Activated B cell treated with CpG ODN at 0.5 μM for 24 hours (primary cell): ENCODE results near the gene CHST10. TPM values are rescaled to one million over a fixed set of nuclear protein-coding genes. Genes with fewer than 3 reads are reported as not detected.
A peak's percentile ranks its signal among the peaks of the same experiment; 100 is the strongest.

Experiments used
- ATAC-seq: fragments of 200-7000 bp; cut with Tn5 transposase; one replicate; pipeline ENCODE4 v1.10.0; 2021; ENCODE audit warnings: low read depth, mild to moderate bottlenecking, moderate library complexity
- CTCF ChIA-PET: fragments of 350-600 bp; sonication (Branson Sonifier 250); formaldehyde crosslinking; loops from one replicate; lab custom pipeline; 2021; ENCODE audit warnings: antibody characterized with exemption; lab: Charles Lee
- POLR2A ChIA-PET: fragments of 350-600 bp; sonication (Branson Sonifier 250); formaldehyde crosslinking; loops from one replicate; lab custom pipeline; 2021; ENCODE audit warnings: antibody characterized with exemption; lab: Charles Lee
- DNase-seq: peaks from one replicate; pipeline ENCODE4 v3.0.0; 2022
- H3K27ac Mint-ChIP-seq: one replicate; pipeline ENCODE4 v1.8.0; 2020; ENCODE audit warnings: mixed read lengths
- H3K27me3 Mint-ChIP-seq: one replicate; pipeline ENCODE4 v1.8.0; 2021; ENCODE audit warnings: mixed read lengths
- H3K36me3 Mint-ChIP-seq: one replicate; pipeline ENCODE4 v1.8.0; 2021; ENCODE audit warnings: low read depth, mixed read lengths
- H3K4me1 Mint-ChIP-seq: one replicate; pipeline ENCODE4 v1.8.0; 2021; ENCODE audit warnings: mixed read lengths
- H3K4me3 Mint-ChIP-seq: one replicate; pipeline ENCODE4 v1.8.0; 2020; ENCODE audit warnings: mild to moderate bottlenecking, mixed read lengths
- H3K9me3 Mint-ChIP-seq: one replicate; pipeline ENCODE4 v1.8.0; 2020; ENCODE audit warnings: mixed read lengths
- CTCF ChIP-seq: fragments of 200-600 bp; IDR thresholded peaks from one replicate; pipeline ENCODE4 v1.8.0; 2022; ENCODE audit warnings: antibody characterized with exemption, mild to moderate bottlenecking
- intact Hi-C: fragments of 100-400 bp; cut with micrococcal nuclease; formaldehyde crosslinking; loops from one replicate; pipeline ENCODE4 v1.15.1; 2024
- total RNA-seq: library from RNA; stranded (reverse); gene quantifications from 2 replicates; pipeline ENCODE4 v1.2.3, GENCODE V29; 2022

Gene CHST10
- total RNA-seq, 1 donor from 2014 or later: 21.0 TPM

GRCh38 chr2:100395532-100396350, 21.7 kb downstream of the CHST10 start:
- H3K9me3 Mint-ChIP-seq: no peaks in the 10 kb centered on the region
- no peaks in the 10 kb centered on the region for H3K27me3 Mint-ChIP-seq
- intact Hi-C loops: loop anchor here (1.0 to 10.0 kb wide), 11 partner anchors 22 to 1229 kb away; partner anchors contain the start of genes CHST10, CNOT11, EIF5B and LONRF2
- H3K27ac Mint-ChIP-seq: peak overlapping the region; percentile 97
- no peak for TF ChIP-seq CTCF
- ChIA-PET POLR2A (interaction anchor here (0.7 to 4.2 kb wide), 11 partner anchors 10 to 1255 kb away, joined by 3 to 24 read pairs (median 7); partner anchors contain the start of genes AFF3, CHST10, PDCL3 and RPL31), CTCF (interaction anchor here (0.6 to 2.5 kb wide), 3 partner anchors 14 to 292 kb away, joined by 3 to 17 read pairs (median 12); no protein-coding TSS in a partner anchor)
- DNase-seq (no peak), ATAC-seq (no peak)
- peaks cover 43% of the 10 kb centered on the region for H3K4me1 Mint-ChIP-seq
- peaks cover 34% of the 10 kb centered on the region for H3K36me3 Mint-ChIP-seq
- H3K4me3 Mint-ChIP-seq: peak overlapping the region; percentile 80

GRCh38 chr2:100394111-100394641, 23.3 kb downstream of the CHST10 start:
- H3K36me3 Mint-ChIP-seq: peaks cover 31% of the 10 kb centered on the region
- no peaks in the 10 kb centered on the region for H3K9me3 Mint-ChIP-seq
- intact Hi-C loops: loop anchor here (1.0 to 10.0 kb wide), 10 partner anchors 13 to 1231 kb away; partner anchors contain the start of genes AFF3, EIF5B, LONRF2 and PDCL3
- H3K4me1 Mint-ChIP-seq: peaks cover 43% of the 10 kb centered on the region
- CTCF ChIA-PET: interaction anchor here (1.9 to 2.5 kb wide), 2 partner anchors 13 to 132 kb away, joined by 12 to 17 read pairs; no protein-coding TSS in a partner anchor
- DNase-seq: peak; percentile 63
- no peak for TF ChIP-seq CTCF
- peak; percentile 77 for ATAC-seq
- H3K27ac Mint-ChIP-seq: peak overlapping the region; percentile 97
- POLR2A ChIA-PET: interaction anchor here (0.6 to 4.2 kb wide), 10 partner anchors 9 to 1253 kb away, joined by 4 to 24 read pairs (median 7); partner anchors contain the start of genes CHST10 and PDCL3
- H3K27me3 Mint-ChIP-seq: no peaks in the 10 kb centered on the region
- H3K4me3 Mint-ChIP-seq: peak overlapping the region; percentile 80

- ATAC-seq: no peak
- peak overlapping the region; percentile 97 for H3K27ac Mint-ChIP-seq
- H3K36me3 Mint-ChIP-seq: peaks cover 31% of the 10 kb centered on the region
- no peak for DNase-seq
- peaks cover 43% of the 10 kb centered on the region for H3K4me1 Mint-ChIP-seq
- no peaks in the 10 kb centered on the region for H3K27me3 Mint-ChIP-seq
- ChIA-PET POLR2A (interaction anchor here (2.9 to 4.2 kb wide), 2 partner anchors 146 to 169 kb away, joined by 22 to 24 read pairs; partner anchors contain the start of gene PDCL3), CTCF (no interaction called here)
- H3K9me3 Mint-ChIP-seq: no peaks in the 10 kb centered on the region
- H3K4me3 Mint-ChIP-seq: no peak overlapping the region
- TF ChIP-seq CTCF: no peak
- intact Hi-C loops: loop anchor here (10.0 kb wide), 3 partner anchors 279 to 1231 kb away; partner anchors contain the start of gene RNF149
These were observed 24.1 kb downstream of the CHST10 start for GRCh38 chr2:100393362-100393761.

GRCh38 chr2:100392715-100393114, 24.8 kb downstream of the CHST10 start:
- DNase-seq: no peak
- TF ChIP-seq CTCF: no peak
- intact Hi-C loops: loop anchor here (10.0 kb wide), 3 partner anchors 278 to 1232 kb away; partner anchors contain the start of gene RNF149
- CTCF ChIA-PET: no interaction called here
- Mint-ChIP-seq H3K27me3 (no peaks in the 10 kb centered on the region), H3K27ac (no peak overlapping the region), H3K4me3 (no peak overlapping the region), H3K36me3 (peaks cover 29% of the 10 kb centered on the region), H3K4me1 (peaks cover 43% of the 10 kb centered on the region), H3K9me3 (no peaks in the 10 kb centered on the region)
- ATAC-seq: no peak
- POLR2A ChIA-PET: interaction anchor here (2.9 kb wide), 1 partner anchor 170 kb away, joined by 22 read pairs; the partner anchor contains the start of gene PDCL3
